HepG2 (cell line): Measurements from ENCODE around the gene RBBP8NL. TPM values are rescaled to one million over a fixed set of nuclear protein-coding genes. Genes with fewer than 3 reads are reported as not detected.

ENCODE experiments used
- ARID4A ChIP-seq: sonication (generic); formaldehyde crosslinking; IDR thresholded peaks from 2 replicates; pipeline ENCODE4 v1.5.0; 2020; ENCODE audit warnings: mild to moderate bottlenecking, missing genetic modification reagents, borderline replicate concordance
- ATF2 ChIP-seq: sonication (generic); formaldehyde crosslinking; IDR thresholded peaks from 2 replicates; pipeline ENCODE4 v1.4.0; 2020; ENCODE audit warnings: missing genetic modification reagents
- EED ChIP-seq: sonication (generic); formaldehyde crosslinking; IDR thresholded peaks from 2 replicates; pipeline ENCODE4 v1.5.0; 2020; ENCODE audit warnings: mild to moderate bottlenecking, missing genetic modification reagents
- FLYWCH1 ChIP-seq: sonication (generic); formaldehyde crosslinking; IDR thresholded peaks from 2 replicates; pipeline ENCODE4 v1.8.1; 2023; ENCODE audit warnings: mild to moderate bottlenecking, missing genetic modification reagents
- HCFC1 ChIP-seq: fragments of 150-350 bp; IDR thresholded peaks from 2 replicates; pipeline ENCODE4 v1.6.1; 2014; ENCODE audit warnings: low read depth, low read length
- KAT7 ChIP-seq: IDR thresholded peaks from 2 replicates; pipeline ENCODE4 v1.6.1; 2018; ENCODE audit warnings: borderline replicate concordance, missing compliant biosample characterization
- KLF16 ChIP-seq, 2 experiments: sonication (generic) in 1 of 2; formaldehyde crosslinking in 1 of 2; IDR thresholded peaks; 2 replicates each; pipeline versions ENCODE4 v1.6.1 to v1.8.0; 2016 to 2023; ENCODE audit warnings: missing genetic modification reagents in 2 of 2, missing compliant biosample characterization in 1 of 2
- MXD4 ChIP-seq: IDR thresholded peaks from 2 replicates; pipeline ENCODE4 v1.6.1; 2016; ENCODE audit warnings: mild to moderate bottlenecking, missing biosample characterization, missing genetic modification reagents
- PCBP1 ChIP-seq: fragments of 200-400 bp; formaldehyde crosslinking; IDR thresholded peaks from 2 replicates; pipeline ENCODE4 v1.6.1; 2017; ENCODE audit warnings: mild to moderate bottlenecking, low read depth, low read length, borderline replicate concordance
- SKI ChIP-seq: fragments of 450-650 bp; IDR thresholded peaks from one replicate; pipeline ENCODE4 v1.6.1; 2018; ENCODE audit warnings: mild to moderate bottlenecking; ENCODE audit not compliant: partially characterized antibody
- SP2 ChIP-seq: sonication (generic); formaldehyde crosslinking; IDR thresholded peaks from 2 replicates; pipeline ENCODE4 v1.5.1; 2020; ENCODE audit warnings: mild to moderate bottlenecking, missing genetic modification reagents
- THAP7 ChIP-seq: sonication (generic); formaldehyde crosslinking; IDR thresholded peaks from 2 replicates; pipeline ENCODE4 v1.8.1; 2023; ENCODE audit warnings: mild to moderate bottlenecking, missing genetic modification reagents
- ZBTB7B ChIP-seq: sonication (generic); formaldehyde crosslinking; IDR thresholded peaks from 2 replicates; pipeline ENCODE4 v1.4.0; 2020; ENCODE audit warnings: missing genetic modification reagents
- ZGPAT ChIP-seq: IDR thresholded peaks from 2 replicates; pipeline ENCODE4 v1.6.1; 2016; ENCODE audit warnings: mild to moderate bottlenecking
- polyA plus RNA-seq, 8 experiments: library from polyadenylated mRNA; depleted of rRNA in 3 of 8; stranded (reverse) in 7 of 8; unstranded in 1 of 8; fragments of >200 nt; fragmentation: Illumina TruSeq in 4 of 8; extraction: Trizol in 4 of 8; gene quantifications; 2 replicates each; pipeline versions ENCODE4 v1.2.1 to v1.2.3, GENCODE V29; 2011 to 2016; ENCODE audit warnings: low read depth in 4 of 8, missing spikeins in 1 of 8, mixed read lengths in 1 of 8; ENCODE audit not compliant: insufficient read depth in 1 of 8
- total RNA-seq, 5 experiments: library from RNA; depleted of rRNA; stranded (reverse); fragments of >200 nt; fragmentation: Illumina TruSeq; extraction: Trizol; gene quantifications; 2 replicates each; pipeline ENCODE4 v1.2.3, GENCODE V29; 2016; ENCODE audit warnings: low read depth in 1 of 5
- TF ChIP-seq, protein P1 (sequence below): sonication (generic); formaldehyde crosslinking; IDR thresholded peaks from 2 replicates; pipeline ENCODE4 v1.4.0; 2020; ENCODE audit warnings: missing genetic modification reagents
- TF ChIP-seq, protein P2 (sequence below): sonication (generic); formaldehyde crosslinking; IDR thresholded peaks from 2 replicates; pipeline ENCODE4 v1.8.1; 2023; ENCODE audit warnings: mild to moderate bottlenecking, missing genetic modification reagents, borderline replicate concordance
- TF ChIP-seq, protein P3 (sequence below): sonication (generic); formaldehyde crosslinking; IDR thresholded peaks from 2 replicates; pipeline ENCODE4 v1.8.1; 2023; ENCODE audit warnings: mild to moderate bottlenecking, moderate library complexity, missing genetic modification reagents

RBBP8NL gene
- total and polyA plus RNA-seq, 2 of the 13 experiments (the other 11 are each of a cell fraction or from before 2014, with no cell fraction given), result 0.69 to 0.86 TPM

- no peak; the same call in 1 of the 2 replicates for TF ChIP-seq KAT7 (CRISPR knock-in tag)
- no peak for TF ChIP-seq HCFC1
- TF ChIP-seq, protein P1, sequence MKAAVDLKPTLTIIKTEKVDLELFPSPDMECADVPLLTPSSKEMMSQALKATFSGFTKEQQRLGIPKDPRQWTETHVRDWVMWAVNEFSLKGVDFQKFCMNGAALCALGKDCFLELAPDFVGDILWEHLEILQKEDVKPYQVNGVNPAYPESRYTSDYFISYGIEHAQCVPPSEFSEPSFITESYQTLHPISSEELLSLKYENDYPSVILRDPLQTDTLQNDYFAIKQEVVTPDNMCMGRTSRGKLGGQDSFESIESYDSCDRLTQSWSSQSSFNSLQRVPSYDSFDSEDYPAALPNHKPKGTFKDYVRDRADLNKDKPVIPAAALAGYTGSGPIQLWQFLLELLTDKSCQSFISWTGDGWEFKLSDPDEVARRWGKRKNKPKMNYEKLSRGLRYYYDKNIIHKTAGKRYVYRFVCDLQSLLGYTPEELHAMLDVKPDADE (CRISPR knock-in tag), result no peak
- no peak; the same call in 1 of the 2 replicates for TF ChIP-seq ZGPAT (CRISPR knock-in tag)
- TF ChIP-seq THAP7 (CRISPR knock-in tag), result no peak
- no peak for TF ChIP-seq KLF16 (CRISPR knock-in tag; IDR thresholded peaks at IDR 0.05)
- TF ChIP-seq ZBTB7B (CRISPR knock-in tag), result no peak
- TF ChIP-seq, protein P2, sequence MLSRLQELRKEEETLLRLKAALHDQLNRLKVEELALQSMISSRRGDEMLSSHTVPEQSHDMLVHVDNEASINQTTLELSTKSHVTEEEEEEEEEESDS, result no peak
- TF ChIP-seq ATF2, result no peak; the same call in 1 of the 2 replicates
- TF ChIP-seq EED, result no peak
- no peak for TF ChIP-seq SP2
- TF ChIP-seq, protein P3, sequence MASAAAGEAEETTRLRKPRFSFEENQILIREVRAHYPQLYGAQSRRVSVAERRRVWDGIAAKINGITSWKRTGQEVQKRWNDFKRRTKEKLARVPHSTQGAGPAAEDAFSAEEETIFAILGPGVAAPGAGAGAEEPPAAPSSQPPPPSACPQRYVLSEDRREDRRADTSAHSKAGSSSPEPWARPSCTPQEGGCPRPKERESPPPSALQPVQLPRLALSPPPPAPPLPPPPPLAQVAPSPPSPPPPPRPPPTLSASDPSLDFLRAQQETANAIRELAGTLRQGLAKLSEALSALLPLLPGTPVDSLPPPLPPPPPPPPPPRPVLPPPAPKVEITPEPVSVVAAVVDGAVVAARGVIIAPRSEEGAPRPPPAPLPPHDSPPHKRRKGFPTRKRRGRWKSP (CRISPR knock-in tag), result no peak
- TF ChIP-seq SKI, result no peak
- TF ChIP-seq ARID4A (CRISPR knock-in tag), result 0 out of 2 replicates have a peak, but pooled peaks have one; percentile 53
- no peak for TF ChIP-seq FLYWCH1 (CRISPR knock-in tag)
- TF ChIP-seq MXD4 (CRISPR knock-in tag), result no peak
- TF ChIP-seq PCBP1, result no peak
Measured at GRCh38 chr20:62367136-62367632, 60.2 kb downstream of the RBBP8NL start, which contains the start of gene LAMA5 (continued).
